Frontal cortex (tissue), 4 donors: ENCODE data around the gene NACC1. TPM values are rescaled to one million over a fixed set of nuclear protein-coding genes. Genes with fewer than 3 reads are reported as not detected.
"Not testable (repeated sequence)": the region's sequence is repeated elsewhere in the genome, so short reads cannot be mapped to it uniquely, and the experiment has no call there.

Experiments used
- DNase-seq, 2 donors: peaks; one replicate each; pipeline ENCODE4 v3.0.0; 2012; ENCODE audit warnings: low spot score in 2 of 2
- FAIRE-seq: peaks from 2 replicates; lab custom pipeline; 2012; peaks lifted over from hg19 to GRCh38; lab: Jason Lieb, UNC
- total RNA-seq: library from RNA; depleted of rRNA; stranded (reverse); fragments of >200 nt; gene quantifications from one replicate; pipeline ENCODE4 v1.2.3, GENCODE V29; 2014
- donor health status: control.
- donor health status: control.
- donor health status: control.

The NACC1 gene
- total RNA-seq, 1 donor from 2014 or later, result 16.3 TPM

DNA sequence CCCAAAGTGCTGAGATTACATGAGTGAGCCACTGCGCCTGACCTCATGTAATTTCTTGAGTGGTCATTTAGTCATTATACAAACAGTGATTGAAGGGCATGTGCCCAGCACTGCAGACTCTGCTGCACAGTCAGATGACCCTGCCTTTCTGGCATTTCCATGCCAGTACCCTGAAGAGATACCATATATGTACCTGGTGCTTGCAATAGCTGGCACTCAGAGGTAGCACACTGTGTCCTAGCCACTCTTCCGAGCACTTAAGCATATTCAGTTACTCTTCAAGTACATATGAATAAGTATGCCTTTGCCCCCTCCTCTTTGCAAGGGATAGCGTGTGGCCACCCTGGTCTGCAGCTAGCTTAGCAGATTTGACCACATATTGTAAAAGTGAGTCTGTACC is 16.6 kb downstream of the NACC1 start:
- FAIRE-seq (no peak), DNase-seq (no peak)

DNA sequence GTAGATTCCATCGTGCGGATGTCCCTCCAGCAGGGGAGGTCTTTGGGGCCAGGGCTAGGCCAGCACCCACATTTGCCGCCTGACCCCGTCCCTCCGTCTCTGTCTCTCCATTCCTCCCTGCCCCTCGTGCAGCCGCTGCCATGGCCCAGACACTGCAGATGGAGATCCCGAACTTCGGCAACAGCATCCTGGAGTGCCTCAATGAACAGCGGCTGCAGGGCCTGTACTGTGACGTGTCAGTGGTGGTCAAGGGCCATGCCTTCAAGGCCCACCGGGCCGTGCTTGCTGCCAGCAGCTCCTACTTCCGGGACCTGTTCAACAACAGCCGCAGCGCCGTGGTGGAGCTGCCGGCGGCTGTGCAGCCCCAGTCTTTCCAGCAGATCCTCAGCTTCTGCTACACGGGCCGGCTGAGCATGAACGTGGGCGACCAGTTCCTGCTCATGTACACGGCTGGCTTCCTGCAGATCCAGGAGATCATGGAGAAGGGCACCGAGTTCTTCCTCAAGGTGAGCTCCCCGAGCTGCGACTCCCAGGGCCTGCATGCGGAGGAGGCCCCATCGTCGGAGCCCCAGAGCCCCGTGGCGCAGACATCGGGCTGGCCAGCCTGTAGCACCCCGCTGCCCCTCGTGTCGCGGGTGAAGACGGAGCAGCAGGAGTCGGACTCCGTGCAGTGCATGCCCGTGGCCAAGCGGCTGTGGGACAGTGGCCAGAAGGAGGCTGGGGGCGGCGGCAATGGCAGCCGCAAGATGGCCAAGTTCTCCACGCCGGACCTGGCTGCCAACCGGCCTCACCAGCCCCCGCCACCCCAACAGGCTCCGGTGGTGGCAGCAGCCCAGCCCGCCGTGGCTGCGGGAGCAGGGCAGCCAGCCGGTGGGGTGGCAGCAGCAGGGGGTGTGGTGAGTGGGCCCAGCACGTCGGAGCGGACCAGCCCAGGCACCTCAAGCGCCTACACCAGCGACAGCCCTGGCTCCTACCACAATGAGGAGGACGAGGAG is 17.3 kb downstream of the NACC1 start:
- DNase-seq, result no peak
- no peak for FAIRE-seq

DNA sequence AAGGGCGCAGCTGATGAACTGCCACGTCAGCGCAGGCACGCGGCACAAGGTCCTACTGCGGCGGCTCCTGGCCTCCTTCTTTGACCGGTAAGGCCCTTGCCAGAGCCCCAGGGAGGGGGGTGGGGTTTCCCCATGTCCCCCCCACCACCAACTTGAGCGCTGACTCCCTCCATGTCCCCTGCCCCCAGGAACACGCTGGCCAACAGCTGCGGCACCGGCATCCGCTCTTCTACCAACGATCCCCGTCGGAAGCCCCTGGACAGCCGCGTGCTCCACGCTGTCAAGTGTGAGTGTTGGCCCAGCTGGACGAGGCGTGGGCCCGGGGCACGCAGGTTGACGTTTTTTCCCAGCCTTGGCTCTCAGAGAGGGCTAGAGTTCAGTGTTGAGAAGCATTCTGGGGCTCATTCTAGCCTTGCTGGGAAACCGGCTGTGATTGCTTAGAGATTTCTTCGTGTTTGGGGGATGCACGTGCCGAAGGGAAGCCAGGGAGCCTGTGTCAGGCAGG is 19.3 kb downstream of the NACC1 start:
- DNase-seq (no peak), FAIRE-seq (no peak)

DNA sequence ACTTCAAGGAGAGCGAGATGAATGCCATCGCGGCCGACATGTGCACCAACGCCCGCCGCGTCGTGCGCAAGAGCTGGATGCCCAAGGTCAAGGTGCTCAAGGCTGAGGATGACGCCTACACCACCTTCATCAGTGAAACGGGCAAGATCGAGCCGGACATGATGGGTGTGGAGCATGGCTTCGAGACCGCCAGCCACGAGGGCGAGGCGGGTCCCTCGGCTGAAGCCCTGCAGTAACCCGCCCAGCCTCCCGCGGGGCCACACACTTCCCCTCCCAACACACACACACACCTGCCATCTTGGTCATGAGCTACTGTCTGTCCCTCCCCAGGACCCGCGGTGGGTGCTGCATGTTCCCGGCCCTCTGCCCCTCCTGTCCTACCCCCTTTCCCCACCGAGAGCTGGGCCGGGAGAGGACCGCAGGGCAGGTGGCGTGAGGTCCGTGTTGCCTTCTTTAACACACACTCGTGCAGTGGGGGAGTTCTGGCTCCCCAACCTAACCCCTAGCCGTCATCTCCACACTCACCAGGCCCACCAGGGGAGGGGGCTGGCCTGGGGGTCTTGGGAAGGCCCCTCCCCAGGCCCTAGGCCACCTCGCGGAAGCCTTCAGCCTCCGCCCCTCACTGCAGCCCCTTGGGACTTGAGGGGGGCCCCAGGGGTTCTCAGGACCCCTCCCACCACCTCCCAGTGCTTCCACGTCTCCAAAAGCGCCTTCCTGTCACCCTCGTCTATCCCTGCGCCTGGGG is 20.3 kb downstream of the NACC1 start:
- DNase-seq, result no peak

DNA sequence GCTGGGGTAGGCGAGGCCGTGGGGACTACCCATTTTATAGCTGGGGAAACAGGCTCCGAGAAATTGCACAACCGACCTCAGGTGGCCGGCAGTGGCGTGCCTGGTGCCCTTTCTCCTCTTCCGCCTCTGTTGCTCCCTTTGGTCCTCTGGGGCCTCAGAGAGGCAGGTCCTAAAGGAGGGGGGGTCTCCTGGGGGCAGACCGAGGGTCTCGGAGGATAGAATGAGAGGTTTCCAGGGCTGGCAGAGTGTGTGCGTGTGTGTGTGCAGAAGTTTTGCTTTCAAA is 20.8 kb downstream of the NACC1 start:
- FAIRE-seq (no peak), DNase-seq (no peak)

More for the DNA sequence above, 20.3 kb downstream of the NACC1 start:
- FAIRE-seq, result no peak

DNA sequence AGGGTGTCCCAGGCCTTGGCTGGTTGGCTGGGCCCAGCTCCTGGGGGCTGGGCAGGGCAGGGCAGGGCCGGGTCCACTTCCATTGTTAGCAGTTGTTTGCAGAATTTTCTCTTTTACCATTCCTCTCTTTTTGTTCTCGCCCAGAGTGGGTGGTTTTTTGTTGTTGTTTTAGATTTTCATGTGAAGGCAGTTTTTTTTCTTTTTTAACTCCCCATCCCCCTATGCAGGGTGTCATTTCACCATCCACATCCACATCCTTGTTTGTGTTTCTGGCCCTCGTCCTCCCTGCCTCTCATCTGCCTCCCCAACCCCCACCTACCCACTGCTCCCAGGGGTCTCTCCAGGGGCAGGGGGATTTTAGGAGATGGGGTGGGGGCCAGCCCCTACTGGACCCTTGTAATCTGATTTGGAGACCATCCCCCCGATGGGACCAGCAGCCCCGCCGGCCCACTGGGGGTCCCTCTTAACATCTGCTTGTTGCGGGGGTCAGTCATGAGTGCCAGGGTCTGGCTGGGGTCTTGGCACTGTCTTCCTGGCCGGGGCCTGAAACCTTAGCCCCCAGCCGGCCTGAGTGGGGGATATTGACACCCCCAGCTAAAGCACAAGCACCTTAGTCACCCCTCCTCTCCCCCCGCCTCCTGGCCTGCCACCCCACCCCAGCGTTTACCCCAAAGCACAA is 21.7 kb downstream of the NACC1 start:
- FAIRE-seq, result no peak
- DNase-seq, result no peak

DNA sequence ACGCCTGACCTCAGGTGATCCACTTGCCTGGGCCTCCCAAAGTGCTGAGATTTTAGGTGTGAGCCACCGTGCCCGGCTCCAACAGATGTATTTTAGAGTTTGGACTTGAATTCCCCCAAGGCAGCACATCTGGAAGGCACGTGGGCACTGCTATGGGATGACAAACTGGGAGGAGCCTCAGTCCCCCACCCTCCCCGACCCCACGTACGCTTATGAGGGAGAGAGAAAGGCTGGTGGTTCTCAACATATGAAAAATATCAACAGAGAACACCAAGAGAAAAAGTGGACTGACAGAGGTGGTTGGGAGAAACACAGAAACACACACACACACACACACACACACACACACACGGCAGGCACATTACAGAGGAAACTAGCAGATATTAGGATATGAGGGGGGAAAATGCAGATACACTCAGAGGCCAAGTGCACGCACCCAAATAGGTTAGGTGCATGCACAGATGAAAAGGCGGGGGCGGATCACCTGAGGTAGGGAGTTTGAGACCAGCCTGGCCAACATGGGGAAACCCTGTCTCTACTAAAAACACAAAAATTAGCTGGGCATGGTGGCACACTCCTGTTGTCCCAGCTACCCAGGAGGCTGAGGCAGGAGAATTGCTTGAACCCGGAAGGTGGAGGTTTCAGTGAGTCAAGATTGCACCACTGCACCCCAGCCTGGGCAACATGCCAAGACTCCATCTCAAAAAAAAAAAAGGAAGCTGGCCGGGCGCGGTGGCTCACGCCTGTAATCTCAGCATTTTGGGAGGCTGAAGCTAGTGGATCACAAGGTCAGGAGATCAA is 28.9 kb downstream of the NACC1 start:
- FAIRE-seq (no peak), DNase-seq (no peak)

DNA sequence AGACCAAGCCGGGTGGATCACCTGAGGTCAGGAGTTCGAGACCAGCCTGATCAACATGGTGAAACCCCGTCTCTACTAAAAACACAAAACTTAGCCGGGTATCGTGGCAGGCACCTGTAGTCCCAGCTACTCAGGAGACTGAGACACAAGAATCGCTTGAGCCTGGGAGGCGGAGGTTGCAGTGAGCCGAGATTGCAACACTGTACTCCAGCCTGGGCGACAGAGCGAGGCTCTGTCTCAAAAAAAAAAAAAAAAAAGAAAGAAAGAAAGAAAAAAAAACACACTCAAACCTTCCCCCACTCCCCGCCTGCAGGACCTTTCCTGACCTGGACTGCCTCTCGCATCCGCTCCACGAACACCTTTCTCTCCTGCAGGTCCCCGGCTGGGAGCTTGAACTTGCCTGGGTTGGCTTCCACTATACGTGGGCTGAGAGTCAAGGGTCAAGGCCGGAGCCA is 31.1 kb downstream of the NACC1 start:
- DNase-seq, FAIRE-seq: not testable (repeated sequence)

DNA sequence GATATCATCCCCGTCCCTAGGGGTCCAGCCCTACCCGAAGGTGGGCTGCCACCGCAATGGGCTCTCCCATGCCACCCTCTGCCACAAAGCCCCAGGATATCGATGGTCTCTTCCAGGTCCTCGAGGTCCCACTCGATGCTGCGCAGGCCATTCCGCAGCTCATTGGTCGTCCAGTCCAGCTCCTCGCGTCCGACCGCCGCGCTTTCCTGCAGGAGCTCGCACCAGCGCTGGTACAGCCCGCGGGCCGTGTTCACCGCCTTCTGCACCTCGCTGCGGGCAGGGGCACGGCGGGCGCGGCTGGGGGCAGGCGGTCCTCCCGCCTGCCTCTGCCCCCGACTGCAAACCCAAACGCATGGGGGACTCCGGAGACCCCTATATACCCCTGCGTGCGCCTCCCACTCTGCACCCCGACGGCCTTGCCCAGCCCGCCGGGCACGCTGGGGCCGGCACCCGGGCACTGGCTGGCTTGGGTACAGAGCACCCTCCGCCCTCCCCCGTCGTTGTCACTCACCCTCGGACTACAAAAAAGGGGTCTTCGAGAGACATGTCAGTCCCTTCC is 31.6 kb downstream of the NACC1 start:
- no peak for FAIRE-seq

DNA sequence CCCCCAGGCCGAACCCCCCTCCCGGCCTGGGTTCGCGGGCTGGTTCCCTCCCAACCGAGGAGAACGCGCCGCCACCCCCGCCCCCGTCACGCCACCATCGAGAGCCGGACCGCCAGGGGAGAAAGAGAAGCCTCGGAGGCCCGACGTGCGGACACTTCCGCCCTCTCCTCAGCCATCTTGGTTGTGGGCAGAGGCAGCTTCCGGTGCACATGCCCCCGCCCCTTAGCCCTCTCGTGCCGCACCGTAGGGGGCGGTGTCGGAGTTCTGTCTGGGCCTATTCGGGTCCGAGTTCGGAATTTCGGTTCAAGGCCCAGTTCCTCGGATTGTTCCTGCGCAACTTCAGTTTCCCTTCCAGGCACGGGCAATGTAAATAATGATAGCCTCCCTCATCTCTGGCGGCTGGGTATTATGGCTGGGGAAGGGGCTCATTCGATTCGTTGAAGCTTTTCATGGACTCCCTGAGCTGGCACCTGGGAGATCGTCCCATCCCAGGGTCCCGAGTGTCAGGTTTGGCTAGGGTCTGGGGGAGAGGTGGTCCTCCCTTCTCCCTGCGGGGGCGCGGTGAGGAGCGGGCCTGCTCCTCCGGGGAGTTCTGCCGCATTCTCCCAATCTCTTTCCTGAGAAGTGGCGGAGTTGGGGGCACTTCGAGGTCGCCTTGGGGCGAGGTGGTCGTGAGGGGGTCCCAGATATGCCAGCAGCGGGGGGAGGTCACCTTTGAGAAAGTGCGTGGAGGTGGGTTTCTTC is 32.3 kb downstream of the NACC1 start, which contains the start of the genes IER2 and STX10:
Gene IER2 (plus strand): TSS at position 225 of the 744 bp plus-strand sequence. CDS start 2,776 bp downstream, outside the sequence.
Gene STX10 (minus strand): TSS at position 189 of the 744 bp plus-strand sequence. CDS start 202 bp downstream, outside the sequence.
- FAIRE-seq (no peak), DNase-seq (peak; percentile 95 to 97)

More for the DNA sequence above, 31.6 kb downstream of the NACC1 start:
- no peak for DNase-seq

DNA sequence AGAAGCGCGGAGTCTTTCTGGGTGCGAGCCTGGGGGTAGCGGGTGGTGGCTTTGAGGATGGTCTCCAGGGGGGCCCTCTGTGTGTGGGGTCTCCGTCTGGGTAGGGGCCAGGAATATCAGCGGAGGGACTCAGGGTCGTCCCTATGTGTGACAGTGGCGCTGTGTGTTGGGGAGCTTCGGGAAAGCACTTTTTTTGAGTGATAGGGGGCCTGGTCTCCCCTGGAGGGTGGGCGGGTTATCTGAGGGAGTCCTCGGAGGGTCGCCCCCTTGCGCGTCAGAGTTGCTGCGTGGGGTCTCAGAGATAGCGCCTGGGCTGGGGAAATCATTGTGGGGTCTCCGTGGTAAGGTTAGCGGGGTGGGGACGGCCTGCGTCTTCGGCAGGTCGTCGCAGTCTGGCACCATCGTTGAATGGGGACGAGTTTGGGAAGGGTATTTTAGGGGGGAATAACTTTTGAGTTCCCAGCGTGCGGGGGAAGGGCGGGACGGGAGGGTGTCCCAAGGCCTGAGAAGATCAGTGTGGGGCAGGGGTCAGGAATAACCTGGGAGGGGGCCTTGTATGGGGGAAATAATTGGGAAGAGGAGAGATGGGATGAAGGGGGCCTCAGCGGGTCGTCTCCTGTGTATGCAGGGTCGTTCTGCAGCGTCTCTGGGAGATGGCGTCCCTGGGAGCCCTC is 33.0 kb downstream of the NACC1 start:
- no peak for DNase-seq
- no peak for FAIRE-seq

DNA sequence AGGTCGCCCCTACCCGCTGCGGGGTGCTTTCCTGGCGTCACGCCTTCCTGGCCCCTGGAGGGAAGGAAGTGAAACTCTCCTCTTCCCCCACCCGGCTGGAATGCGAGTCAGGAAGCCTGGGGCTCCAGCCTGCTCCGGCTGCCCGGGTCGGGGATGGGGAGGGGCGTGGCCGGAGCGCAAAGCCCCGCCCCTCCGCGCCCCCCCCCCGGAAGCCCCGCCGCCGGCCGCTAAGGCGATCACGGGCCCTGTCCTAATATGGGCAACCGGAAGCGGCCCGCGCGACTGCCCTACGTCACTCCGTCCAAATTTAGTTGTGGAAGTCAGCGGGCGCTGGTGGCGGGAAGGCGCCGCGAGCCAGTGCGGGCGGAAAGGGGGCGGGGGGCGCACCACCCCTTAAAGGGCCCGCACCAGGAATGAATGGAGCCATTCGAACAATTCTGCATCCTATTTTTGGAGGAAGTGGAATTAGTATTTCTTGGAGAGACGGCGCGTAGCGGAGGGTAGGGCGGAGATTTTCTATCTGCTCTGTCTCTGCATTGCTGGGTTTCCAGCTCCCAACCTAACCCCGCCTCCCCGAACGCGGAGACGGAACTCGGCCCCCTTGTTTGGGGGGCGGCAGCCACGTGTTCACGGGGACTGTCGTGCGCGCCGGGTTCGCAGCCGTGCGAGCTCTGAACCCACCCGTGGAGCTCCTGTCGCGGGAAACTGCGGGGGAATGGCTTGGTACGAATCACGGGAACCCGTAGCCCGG is 33.7 kb downstream of the NACC1 start:
- no peak for FAIRE-seq
- DNase-seq, result peak; percentile 95 to 98

DNA sequence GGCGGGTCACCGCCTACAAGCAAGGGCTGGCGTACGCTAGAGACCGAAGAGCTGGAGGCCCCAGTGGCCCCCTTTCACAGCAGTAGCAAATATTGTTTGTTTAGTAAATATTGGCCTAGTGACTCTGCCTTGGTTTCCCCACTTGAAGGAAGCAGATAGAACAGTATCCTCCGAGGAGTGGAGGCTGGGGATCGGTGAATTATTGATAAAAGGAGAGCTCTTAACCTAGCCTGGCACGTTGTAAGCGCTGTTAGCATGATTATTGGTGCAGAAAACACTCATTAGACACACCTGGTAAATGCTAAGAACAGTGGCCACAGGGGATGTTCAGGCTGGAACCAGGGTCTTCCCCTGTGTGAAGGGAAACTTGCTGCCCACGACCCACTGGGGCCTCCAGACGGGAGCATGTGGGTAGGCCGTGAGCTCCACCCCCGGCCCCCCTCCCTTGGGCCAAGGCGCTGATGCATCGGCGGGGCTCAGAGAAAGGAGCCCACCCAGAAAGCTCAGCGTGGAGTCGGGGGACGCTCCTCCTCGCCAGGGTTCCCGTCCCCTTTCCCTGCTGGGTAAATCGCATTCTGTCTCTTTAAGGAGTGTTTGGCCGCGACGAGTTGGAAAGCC is 34.4 kb downstream of the NACC1 start:
- no peak for FAIRE-seq

DNA sequence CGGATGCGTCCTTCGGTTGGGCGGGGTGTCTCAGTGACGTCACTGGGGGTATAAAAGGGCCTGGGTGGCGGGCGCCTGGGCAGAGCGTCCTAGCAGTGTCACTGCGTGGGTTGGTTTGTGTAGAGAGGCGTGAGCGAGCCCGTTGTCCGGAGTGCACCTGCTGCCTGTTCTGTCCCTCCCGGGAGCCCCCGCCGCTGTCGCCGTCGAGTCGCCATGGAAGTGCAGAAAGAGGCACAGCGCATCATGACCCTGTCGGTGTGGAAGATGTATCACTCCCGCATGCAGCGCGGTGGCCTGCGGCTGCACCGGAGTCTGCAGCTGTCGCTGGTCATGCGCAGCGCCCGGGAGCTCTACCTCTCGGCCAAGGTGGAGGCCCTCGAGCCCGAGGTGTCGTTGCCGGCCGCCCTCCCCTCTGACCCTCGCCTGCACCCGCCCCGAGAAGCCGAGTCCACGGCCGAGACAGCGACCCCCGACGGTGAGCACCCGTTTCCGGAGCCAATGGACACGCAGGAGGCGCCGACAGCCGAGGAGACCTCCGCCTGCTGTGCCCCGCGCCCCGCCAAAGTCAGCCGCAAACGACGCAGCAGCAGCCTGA is 35.0 kb downstream of the NACC1 start:
- FAIRE-seq (no peak), DNase-seq (peak; percentile 92 to 99)

More for the DNA sequence above, 34.4 kb downstream of the NACC1 start:
- no peak for DNase-seq

DNA sequence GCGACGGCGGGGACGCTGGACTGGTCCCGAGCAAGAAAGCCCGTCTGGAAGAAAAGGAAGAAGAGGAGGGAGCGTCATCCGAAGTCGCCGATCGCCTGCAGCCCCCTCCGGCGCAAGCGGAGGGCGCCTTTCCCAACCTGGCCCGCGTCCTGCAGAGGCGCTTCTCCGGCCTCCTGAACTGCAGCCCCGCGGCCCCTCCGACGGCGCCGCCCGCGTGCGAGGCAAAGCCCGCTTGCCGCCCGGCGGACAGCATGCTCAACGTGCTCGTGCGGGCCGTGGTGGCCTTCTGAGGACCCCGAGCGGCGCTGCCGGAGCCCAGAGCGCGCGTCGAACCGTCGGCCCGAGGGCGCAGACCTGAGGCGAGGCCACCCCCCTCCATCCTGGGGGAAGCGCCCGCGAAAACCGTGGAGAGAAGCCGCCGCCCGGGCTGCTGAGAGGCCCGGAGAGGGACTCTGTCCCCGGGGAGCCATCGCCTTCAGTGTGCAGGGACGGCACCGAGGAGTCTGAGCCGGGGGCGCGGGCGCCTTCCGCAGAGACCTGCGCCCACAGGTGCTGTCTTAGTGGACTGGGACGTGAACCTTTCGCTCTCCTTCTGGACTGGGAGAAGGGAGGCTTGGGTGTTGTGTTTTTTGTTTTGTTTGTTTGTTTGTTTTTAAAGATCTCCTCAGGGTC is 35.6 kb downstream of the NACC1 start:
- DNase-seq (no peak), FAIRE-seq (no peak)
